HG03064 (cell line): Measurements from ENCODE around the gene PHF12.

Experiments used
- ATAC-seq: cut with Tn5 transposase; IDR thresholded peaks from one replicate; pipeline ENCODE4 v1.9.1; 2021; ENCODE audit warnings: low read depth; ENCODE audit not compliant: unreplicated experiment

PHF12 gene

DNA sequence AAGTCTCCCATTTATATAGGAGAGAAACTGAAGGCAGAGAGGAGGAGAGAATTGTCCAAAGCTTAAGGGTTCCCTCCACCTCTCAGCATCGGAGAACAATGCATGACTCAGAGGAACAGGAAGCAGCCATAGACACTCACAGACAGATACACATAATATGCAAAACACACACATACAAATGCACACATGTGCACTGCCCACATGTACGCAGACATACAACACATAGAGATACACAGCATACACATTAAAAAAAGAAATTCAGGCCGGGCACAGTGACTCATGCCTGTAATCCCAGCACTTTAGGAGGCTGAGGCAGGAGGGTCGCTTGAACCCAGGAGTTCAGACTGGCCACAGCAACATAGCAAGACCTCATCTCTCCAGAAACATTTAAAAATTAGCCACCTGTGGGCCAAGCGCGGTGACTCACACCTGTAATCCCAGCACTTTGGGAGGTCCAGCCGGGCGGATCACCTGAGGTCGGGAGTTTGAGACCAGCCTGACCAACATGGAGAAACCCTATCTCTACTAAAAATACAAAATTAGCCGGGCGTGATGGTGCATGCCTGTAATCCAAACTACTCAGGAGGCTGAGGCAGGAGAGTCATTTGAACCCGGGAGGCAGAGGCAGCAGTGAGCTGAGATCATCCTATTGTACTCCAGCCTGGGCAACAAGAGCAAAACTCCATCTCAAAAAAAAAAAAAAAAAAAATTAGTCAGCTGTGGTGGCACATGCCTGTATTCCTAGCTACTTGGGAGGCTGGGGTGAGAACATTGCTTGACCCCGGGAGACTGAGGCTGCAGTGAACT, 85.2 kb downstream of the PHF12 start:
- no peak for ATAC-seq

DNA sequence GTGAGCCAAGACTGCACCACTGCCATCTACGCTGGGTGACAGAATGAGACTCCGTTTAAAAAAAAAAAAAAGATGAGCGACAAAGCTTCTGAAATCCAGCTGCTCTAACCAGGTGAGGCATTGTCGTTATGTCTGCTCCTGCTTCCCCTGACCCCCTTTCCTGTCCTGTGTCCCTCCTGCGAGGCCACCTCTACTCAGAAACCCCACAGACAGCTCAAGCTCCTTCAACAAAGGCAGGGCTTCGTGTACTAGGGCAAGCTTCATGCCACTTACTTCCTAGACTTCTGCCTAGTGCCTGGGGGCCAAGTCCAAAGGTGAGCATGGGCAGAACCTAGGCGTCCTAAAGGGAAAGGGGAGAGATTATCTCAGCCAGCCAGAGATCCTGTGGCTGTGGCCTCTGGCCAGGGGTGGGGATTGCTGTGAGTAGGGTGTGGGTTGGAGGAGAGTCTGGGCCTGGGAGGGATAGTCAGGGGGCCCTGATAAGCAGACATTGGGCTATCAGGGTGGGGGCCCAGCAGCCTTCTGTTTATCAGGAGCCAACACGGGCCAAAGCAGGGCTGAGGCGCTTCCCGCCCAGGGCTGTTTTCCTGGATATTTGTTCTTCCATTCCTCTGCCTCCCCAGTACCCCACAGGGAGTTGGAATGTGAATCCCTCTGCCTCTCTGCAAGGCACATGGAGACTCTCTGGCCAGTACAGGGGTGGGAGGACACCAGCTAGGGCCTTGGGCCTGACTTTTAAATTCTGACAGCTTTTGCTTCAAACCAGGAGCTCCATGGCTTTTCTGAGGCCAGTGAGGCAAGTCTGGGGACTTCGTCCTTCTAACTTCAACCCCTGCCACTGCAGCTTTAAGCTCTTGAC, 86.1 kb downstream of the PHF12 start:
- ATAC-seq, result no peak

DNA sequence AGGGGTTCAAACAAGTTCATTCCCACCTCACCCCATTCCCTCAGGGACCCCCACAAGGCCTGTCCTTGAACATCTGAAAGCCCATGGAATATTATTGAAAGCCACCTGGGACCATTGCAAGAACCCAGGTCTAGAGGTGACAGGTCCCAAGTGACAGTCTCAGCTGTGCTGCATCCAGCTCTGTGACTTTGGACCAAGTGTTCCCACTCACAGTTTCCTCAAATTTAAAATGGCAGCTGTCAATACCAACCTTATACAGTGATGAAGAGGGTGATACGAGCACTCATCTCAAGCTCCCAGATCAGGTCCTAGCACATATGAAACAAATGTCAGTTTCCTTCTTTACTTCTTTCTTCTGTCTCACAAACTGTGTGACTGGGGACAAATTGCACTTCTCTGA, 87.4 kb downstream of the PHF12 start:
- no peak for ATAC-seq

DNA sequence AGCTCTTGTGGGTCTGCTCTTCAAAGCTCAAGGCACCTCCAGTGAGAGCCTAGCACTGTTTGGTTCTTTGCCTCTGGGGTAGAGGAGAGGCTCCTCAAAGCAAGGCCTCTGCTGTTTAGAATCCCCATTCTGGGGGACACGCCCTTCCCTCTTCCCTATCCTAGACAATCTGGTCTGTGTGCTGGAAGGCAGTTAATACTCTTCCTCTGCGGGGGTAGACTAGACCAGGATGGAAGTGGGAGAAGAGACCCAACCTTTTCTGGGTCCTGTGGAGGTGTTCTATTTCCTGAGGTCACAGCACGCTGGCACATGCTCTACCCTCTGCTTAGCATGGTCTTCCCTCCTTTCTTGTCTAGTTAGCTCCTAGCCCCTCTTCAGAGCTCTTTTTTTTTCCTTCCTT, 88.8 kb downstream of the PHF12 start:
- no peak for ATAC-seq

DNA sequence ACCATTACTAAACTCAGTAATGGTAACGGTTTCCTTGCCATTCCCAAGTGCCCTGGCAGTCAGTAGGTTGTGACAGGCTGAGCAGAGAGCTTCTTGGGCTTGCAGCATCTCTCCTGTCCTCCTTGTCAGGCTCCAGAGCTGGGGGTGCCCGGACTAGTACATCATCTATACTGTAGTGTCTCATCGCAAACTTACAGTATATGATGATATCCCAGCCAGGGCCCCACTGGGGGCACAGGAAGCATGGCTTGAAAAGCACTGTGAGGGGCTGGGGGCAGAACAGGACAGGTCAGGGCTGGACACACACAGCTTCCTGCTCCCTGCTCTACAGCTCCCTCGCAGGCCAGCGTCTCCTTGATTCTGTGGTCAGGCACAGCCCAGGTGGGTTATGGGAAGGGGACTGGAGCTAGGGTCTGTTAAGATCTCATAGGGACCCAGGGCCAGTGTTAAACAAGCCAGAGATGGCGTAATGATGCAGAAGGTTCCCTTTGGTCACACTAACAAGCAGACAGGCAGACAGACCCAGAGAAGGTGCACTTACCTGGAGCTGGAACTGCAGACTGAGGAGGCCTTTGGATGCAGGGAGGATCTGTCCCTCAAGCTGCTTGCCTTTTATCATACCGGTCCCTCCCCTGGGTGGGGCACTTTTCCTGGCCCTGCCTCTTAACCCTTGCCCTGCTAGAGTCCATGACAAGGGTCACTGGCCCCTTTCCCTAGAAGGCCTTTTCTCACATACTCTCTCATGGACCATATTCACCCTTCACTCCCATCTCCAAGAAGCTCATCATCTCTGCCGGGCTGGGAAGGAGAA, 89.7 kb downstream of the PHF12 start:
- no peak for ATAC-seq

DNA sequence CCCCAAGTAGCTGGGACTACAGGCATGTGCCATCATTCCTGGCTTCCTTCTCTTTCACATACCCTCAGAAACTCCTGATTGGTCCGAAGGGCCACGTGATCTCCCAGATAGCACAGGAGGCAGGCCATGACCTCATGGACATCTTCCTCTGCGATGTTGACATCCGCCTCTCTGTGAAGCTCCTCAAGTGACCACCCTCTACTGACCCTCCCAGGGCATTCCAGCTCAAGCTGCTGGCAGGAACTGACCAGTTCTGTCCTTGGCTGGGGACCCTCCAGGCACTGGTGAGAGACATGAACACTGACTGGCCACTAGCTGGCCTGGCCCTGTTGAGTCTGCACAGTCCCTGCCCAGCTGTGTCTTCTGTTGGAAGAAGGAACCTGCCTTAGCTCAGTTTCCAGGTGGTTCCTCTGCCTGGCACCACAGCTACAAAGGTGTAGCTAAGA, 90.9 kb downstream of the PHF12 start:
- ATAC-seq, result no peak

DNA sequence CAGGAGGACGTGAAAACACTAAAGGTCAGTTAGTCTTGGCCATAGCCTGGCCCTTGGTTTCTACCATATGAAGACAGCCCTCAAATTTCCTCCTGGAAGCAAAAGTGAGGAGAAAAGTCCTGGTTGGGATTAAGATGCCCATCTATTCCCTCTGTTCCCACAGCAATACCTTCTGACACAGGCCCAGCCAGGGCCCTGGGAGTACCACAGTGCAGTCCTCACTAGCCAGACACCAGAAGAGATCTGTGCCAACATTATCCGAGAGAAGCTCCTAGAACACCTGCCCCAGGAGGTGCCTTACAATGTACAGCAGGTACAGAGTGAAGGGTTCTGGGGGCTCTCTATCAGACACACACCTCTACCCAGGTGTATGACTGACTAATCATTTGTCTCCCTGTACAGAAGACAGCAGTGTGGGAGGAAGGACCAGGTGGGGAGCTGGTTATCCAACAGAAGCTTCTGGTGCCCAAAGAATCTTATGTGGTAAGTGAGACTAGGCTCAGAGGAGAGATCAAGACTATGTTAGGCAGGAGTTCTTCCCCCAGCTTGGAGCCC, 92.4 kb downstream of the PHF12 start:
- no peak for ATAC-seq

DNA sequence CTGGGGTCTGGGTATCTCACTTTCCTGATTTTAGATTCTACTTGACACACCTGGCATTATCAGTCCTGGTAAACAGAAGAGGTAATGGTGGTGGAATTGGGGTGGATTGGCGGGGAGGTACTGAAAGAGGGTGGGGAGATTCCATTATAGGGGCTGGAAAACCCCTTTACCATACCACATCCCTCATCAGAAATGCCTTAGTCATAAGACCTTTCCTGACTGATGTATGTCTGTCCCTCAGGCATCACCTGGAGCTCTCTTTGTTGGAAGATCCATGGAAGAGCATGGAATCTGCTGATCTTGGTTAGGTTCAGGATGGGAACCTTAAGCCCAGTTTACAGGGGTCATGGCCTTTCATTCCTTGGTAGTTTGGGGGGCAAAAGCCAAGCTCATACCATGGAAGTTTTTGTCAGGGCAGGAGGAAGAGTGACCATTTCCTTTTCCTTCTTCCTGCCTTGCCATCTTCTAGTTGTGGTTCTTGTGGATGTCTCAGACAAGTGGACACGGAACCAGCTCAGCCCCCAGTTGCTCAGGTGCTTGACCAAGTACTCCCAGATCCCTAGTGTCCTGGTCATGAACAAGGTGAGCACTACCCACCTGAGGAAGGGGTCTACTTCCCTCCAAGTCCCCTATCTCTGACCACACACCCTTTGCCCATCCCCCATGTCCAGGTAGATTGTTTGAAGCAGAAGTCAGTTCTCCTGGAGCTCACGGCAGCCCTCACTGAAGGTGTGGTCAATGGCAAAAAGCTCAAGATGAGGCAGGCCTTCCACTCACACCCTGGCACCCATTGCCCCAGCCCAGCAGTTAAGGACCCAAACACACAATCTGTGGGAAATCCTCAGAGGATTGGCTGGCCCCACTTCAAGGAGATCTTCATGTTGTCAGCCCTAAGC, 93.2 kb downstream of the PHF12 start:
- ATAC-seq, result no peak

DNA sequence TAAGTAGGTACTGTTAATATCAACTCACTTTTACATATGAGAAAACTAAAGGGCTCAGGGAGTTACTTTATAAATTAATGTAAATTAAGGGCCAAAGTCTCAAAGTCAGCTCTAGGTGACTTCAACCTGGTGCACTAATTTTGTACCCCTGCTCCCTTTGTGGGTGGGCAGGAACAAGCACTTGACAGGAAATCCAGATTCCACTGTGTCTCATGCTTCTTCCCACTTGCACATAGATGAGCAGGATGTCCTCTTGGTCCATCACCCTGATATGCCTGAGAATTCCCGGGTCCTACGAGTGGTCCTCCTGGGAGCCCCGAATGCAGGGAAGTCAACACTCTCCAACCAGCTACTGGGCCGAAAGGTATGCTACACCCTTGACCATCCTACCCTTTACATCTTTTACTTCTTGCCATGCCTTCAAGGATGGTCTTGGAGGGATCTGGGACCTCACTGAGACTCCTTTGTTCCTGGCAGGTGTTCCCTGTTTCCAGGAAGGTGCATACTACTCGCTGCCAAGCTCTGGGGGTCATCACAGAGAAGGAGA, 95.2 kb downstream of the PHF12 start:
- no peak for ATAC-seq

DNA sequence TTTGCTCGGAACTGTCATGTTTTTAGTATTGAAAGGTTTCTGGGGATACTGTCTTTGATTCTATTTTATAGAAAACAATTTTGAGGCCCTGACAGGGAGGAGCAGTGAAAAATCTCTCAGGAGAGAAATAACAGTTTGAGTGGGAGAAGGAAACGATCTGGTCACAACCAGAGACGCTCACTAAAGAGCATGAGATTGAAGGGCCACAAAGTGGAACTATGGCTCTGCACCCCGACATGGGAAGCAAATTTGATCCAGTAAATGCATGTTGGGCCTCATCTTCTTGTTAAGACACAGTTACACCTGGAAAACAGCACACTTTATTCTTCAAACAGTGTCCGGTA, 96.0 kb downstream of the PHF12 start:
- ATAC-seq, result no peak
